Loucy (cell line): ENCODE measurements around the gene SLC9A9.

ENCODE experiments used
- H2AFZ ChIP-seq: fragments of 200-600 bp; sonication (generic); 2 replicates; pipeline ENCODE4 v1.6.0; 2016; ENCODE audit warnings: antibody characterized with exemption, mild to moderate bottlenecking, low read length, moderate library complexity
- H3F3A ChIP-seq: fragments of 200-600 bp; 2 replicates; pipeline ENCODE4 v1.6.0; 2016; ENCODE audit warnings: antibody characterized with exemption, low read depth, mild to moderate bottlenecking
- H3K27me3 ChIP-seq: fragments of 200-600 bp; sonication (generic); 2 replicates; pipeline ENCODE4 v1.6.1; 2014; ENCODE audit warnings: low read length, mild to moderate bottlenecking; ENCODE audit not compliant: insufficient read depth, poor library complexity, severe bottlenecking
- H3K36me3 ChIP-seq: fragments of 200-600 bp; sonication (generic); 2 replicates; pipeline ENCODE4 v1.6.1; 2016; ENCODE audit warnings: low read length; ENCODE audit not compliant: insufficient read depth
- H3K4me1 ChIP-seq: fragments of 200-600 bp; sonication (generic); 2 replicates; pipeline ENCODE4 v1.5.1; 2014; ENCODE audit warnings: low read length, mild to moderate bottlenecking; ENCODE audit not compliant: insufficient read depth, poor library complexity, severe bottlenecking
- H3K4me2 ChIP-seq: fragments of 200-600 bp; sonication (generic); 2 replicates; pipeline ENCODE4 v1.6.0; 2014; ENCODE audit warnings: antibody characterized with exemption, low read length, low read depth, mild to moderate bottlenecking; ENCODE audit not compliant: poor library complexity, severe bottlenecking
- H3K4me3 ChIP-seq: fragments of 200-600 bp; sonication (generic); 2 replicates; pipeline ENCODE4 v1.5.1; 2014; ENCODE audit warnings: low read length, mild to moderate bottlenecking, mixed read lengths; ENCODE audit not compliant: poor library complexity, severe bottlenecking
- H3K79me2 ChIP-seq: fragments of 200-600 bp; sonication (generic); 2 replicates; pipeline ENCODE4 v1.6.1; 2014; ENCODE audit warnings: low read length; ENCODE audit not compliant: insufficient read depth
- H3K9ac ChIP-seq: fragments of 200-600 bp; sonication (generic); 2 replicates; pipeline ENCODE4 v1.6.0; 2014; ENCODE audit warnings: mild to moderate bottlenecking, low read depth, low read length, moderate library complexity; ENCODE audit not compliant: poor library complexity, severe bottlenecking
- H3K9me2 ChIP-seq: fragments of 200-600 bp; sonication (generic); replicated peaks from 2 replicates; pipeline ENCODE4 v1.6.1; 2016; ENCODE audit warnings: low read depth, low read length, mixed read lengths
- H3K9me3 ChIP-seq: fragments of 200-600 bp; sonication (generic); 2 replicates; pipeline ENCODE4 v1.6.1; 2014; ENCODE audit warnings: mild to moderate bottlenecking, antibody characterized with exemption, low read length, low read depth; ENCODE audit not compliant: insufficient read depth
- H4K20me1 ChIP-seq: fragments of 200-600 bp; sonication (generic); 2 replicates; pipeline ENCODE4 v1.6.0; 2014; ENCODE audit warnings: antibody characterized with exemption, low read length, mild to moderate bottlenecking; ENCODE audit not compliant: insufficient read depth, poor library complexity, severe bottlenecking
- EZH2phosphoT487 ChIP-seq: fragments of 200-600 bp; IDR thresholded peaks from 2 replicates; pipeline ENCODE4 v1.6.1; 2018; ENCODE audit warnings: antibody characterized with exemption, mild to moderate bottlenecking, moderate library complexity, borderline replicate concordance
- TF ChIP-seq, protein P1 (sequence below): fragments of 200-600 bp; sonication (generic); conservative IDR thresholded peaks from 2 replicates; pipeline ENCODE4 v1.5.1; 2014; ENCODE audit warnings: mild to moderate bottlenecking, antibody characterized with exemption, low read length

The SLC9A9 gene

GRCh38 chr3:143775459-143775858 lies 72.8 kb downstream of the SLC9A9 start:
- TF ChIP-seq, protein P1, sequence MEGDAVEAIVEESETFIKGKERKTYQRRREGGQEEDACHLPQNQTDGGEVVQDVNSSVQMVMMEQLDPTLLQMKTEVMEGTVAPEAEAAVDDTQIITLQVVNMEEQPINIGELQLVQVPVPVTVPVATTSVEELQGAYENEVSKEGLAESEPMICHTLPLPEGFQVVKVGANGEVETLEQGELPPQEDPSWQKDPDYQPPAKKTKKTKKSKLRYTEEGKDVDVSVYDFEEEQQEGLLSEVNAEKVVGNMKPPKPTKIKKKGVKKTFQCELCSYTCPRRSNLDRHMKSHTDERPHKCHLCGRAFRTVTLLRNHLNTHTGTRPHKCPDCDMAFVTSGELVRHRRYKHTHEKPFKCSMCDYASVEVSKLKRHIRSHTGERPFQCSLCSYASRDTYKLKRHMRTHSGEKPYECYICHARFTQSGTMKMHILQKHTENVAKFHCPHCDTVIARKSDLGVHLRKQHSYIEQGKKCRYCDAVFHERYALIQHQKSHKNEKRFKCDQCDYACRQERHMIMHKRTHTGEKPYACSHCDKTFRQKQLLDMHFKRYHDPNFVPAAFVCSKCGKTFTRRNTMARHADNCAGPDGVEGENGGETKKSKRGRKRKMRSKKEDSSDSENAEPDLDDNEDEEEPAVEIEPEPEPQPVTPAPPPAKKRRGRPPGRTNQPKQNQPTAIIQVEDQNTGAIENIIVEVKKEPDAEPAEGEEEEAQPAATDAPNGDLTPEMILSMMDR = peak; percentile 78
- no peak for TF ChIP-seq EZH2phosphoT487
- H4K20me1 ChIP-seq = no peaks in the 10 kb centered on the region
- H3K9me2 ChIP-seq = no peaks in the 10 kb centered on the region
- H3K4me1 ChIP-seq = peaks cover 3% of the 10 kb centered on the region
- H3K79me2 ChIP-seq = no peaks in the 10 kb centered on the region
- peak overlapping the region; percentile 86 for H2AFZ ChIP-seq
- no peaks in the 10 kb centered on the region for H3K36me3 ChIP-seq
- H3K4me2 ChIP-seq = peak overlapping the region; percentile 51
- H3K9me3 ChIP-seq = no peaks in the 10 kb centered on the region
- no peaks in the 10 kb centered on the region for H3K27me3 ChIP-seq
- H3F3A ChIP-seq = no peaks in the 10 kb centered on the region
- peak overlapping the region; percentile 35 for H3K4me3 ChIP-seq
- no peak overlapping the region for H3K9ac ChIP-seq

GRCh38 chr3:143771939-143772338 lies 76.3 kb downstream of the SLC9A9 start:
- H3K9ac ChIP-seq = no peak overlapping the region
- no peaks in the 10 kb centered on the region for H3F3A ChIP-seq
- no peaks in the 10 kb centered on the region for H3K27me3 ChIP-seq

DNA sequence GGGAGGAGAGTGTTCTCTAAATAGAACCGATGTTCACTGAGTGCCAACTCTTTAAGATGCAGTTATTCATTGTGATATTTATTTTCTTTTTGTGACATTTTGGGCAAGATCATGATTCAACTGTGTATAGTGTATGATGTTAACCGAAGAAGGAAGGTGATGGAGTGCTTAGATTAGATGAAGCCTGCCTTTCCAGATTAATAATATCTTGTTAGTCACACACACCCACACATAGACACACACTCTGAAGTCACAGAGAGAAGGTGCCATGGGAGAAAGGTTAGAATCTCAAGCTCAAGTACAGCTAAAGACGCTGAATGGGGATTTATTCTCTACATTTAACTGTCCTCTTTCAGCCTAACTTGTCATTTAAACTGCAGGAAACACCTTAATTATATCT lies 77.0 kb downstream of the SLC9A9 start:
- H3F3A ChIP-seq = no peaks in the 10 kb centered on the region
- no peaks in the 10 kb centered on the region for H3K9me3 ChIP-seq
- TF ChIP-seq EZH2phosphoT487 = no peak
- no peaks in the 10 kb centered on the region for H3K9me2 ChIP-seq
- H3K4me2 ChIP-seq = no peak overlapping the region
- peaks cover 3% of the 10 kb centered on the region for H3K4me1 ChIP-seq
- H3K4me3 ChIP-seq = no peak overlapping the region
- no peak overlapping the region for H2AFZ ChIP-seq
- no peaks in the 10 kb centered on the region for H4K20me1 ChIP-seq
- no peak overlapping the region for H3K9ac ChIP-seq
- no peaks in the 10 kb centered on the region for H3K79me2 ChIP-seq
- H3K36me3 ChIP-seq = no peaks in the 10 kb centered on the region
- no peaks in the 10 kb centered on the region for H3K27me3 ChIP-seq

More at GRCh38 chr3:143771939-143772338, 76.3 kb downstream of the SLC9A9 start:
- Histone ChIP-seq H2AFZ (no peak overlapping the region), H3K79me2 (no peaks in the 10 kb centered on the region), H3K4me3 (no peak overlapping the region), H4K20me1 (no peaks in the 10 kb centered on the region), H3K4me1 (peaks cover 3% of the 10 kb centered on the region), H3K4me2 (no peak overlapping the region), H3K9me3 (no peaks in the 10 kb centered on the region), H3K36me3 (no peaks in the 10 kb centered on the region), H3K9me2 (no peaks in the 10 kb centered on the region)
- TF ChIP-seq, protein P1 = no peak
- no peak for TF ChIP-seq EZH2phosphoT487

GRCh38 chr3:143770391-143770790 lies 77.9 kb downstream of the SLC9A9 start:
- H2AFZ ChIP-seq = no peak overlapping the region
- H3K4me2 ChIP-seq = no peak overlapping the region
- no peaks in the 10 kb centered on the region for H4K20me1 ChIP-seq
- H3K27me3 ChIP-seq = no peaks in the 10 kb centered on the region
- H3K4me1 ChIP-seq = no peaks in the 10 kb centered on the region
- no peak overlapping the region for H3K9ac ChIP-seq
- H3K9me2 ChIP-seq = no peaks in the 10 kb centered on the region
- TF ChIP-seq, protein P1 = no peak
- no peak for TF ChIP-seq EZH2phosphoT487
- no peaks in the 10 kb centered on the region for H3K9me3 ChIP-seq
- H3F3A ChIP-seq = no peaks in the 10 kb centered on the region
- no peak overlapping the region for H3K4me3 ChIP-seq
- H3K36me3 ChIP-seq = no peaks in the 10 kb centered on the region
- no peaks in the 10 kb centered on the region for H3K79me2 ChIP-seq
